Measurements from ENCODE around the gene HS3ST1.

Gene HS3ST1

DNA sequence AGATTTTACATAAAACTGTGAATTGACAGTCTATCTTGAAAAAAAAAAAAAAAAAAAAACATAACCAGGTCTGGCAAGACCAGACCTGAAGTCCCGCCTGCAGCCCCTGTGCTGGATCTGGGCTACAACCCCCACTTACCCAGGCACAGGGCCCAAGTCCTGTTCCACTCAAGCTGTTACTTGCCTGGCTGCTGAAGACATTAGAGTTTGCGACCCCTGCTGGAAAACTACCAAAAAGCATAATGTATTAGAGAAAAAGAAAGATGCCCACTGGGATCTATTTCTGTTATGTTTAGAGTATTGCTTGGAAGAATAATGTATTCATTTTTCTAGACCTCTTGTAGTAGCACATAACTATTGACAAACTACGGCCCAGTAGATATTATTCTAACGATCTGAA is 4.7 kb downstream of the HS3ST1 start:
- H3K36me3 ChIP-seq, result no peaks in the 10 kb centered on the region
- peaks cover 35% of the 10 kb centered on the region for H3K27me3 ChIP-seq
- no peak overlapping the region for H3K27ac ChIP-seq
- TF ChIP-seq, protein P1, sequence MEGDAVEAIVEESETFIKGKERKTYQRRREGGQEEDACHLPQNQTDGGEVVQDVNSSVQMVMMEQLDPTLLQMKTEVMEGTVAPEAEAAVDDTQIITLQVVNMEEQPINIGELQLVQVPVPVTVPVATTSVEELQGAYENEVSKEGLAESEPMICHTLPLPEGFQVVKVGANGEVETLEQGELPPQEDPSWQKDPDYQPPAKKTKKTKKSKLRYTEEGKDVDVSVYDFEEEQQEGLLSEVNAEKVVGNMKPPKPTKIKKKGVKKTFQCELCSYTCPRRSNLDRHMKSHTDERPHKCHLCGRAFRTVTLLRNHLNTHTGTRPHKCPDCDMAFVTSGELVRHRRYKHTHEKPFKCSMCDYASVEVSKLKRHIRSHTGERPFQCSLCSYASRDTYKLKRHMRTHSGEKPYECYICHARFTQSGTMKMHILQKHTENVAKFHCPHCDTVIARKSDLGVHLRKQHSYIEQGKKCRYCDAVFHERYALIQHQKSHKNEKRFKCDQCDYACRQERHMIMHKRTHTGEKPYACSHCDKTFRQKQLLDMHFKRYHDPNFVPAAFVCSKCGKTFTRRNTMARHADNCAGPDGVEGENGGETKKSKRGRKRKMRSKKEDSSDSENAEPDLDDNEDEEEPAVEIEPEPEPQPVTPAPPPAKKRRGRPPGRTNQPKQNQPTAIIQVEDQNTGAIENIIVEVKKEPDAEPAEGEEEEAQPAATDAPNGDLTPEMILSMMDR (IDR thresholded peaks at IDR 0.05), result no peak
- no peaks in the 10 kb centered on the region for H3K9me3 ChIP-seq
- no peak overlapping the region for H3K4me3 ChIP-seq (ENCODE audit: low read depth in 1 of 2, low read length in 1 of 2)
- H3K4me1 ChIP-seq (ENCODE audit: control insufficient read depth in 1 of 2, insufficient read depth in 1 of 2, low read depth in 1 of 2, low read length in 1 of 2), result peaks cover 3 to 9% of the 10 kb centered on the region in 2 experiments

DNA sequence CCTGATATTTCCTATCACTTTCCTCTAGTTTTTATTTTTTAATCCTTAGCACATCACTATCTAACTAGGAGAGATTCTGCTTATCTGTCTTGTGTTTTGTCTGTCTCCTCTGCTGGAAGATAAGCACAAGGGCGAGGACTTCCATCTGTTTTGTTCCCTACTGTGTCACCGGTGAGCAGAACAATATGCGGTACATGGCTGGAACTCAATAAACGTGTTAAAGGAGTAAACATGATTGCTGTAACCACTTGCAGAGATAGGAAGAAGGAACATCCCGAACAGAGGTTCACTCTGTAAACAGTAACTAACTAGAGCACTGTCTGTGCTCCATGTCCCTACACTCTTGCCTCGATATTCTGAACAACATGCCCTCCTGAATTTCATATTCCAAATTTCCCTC is 5.2 kb downstream of the HS3ST1 start:
- peaks cover 29% of the 10 kb centered on the region for H3K27me3 ChIP-seq
- no peak overlapping the region for H3K4me3 ChIP-seq (ENCODE audit: low read depth in 1 of 2, low read length in 1 of 2)
- H3K9me3 ChIP-seq, result no peaks in the 10 kb centered on the region
- no peaks in the 10 kb centered on the region for H3K36me3 ChIP-seq
- peaks cover 0 to 3% of the 10 kb centered on the region in 2 experiments for H3K4me1 ChIP-seq (ENCODE audit: control insufficient read depth in 1 of 2, insufficient read depth in 1 of 2, low read depth in 1 of 2, low read length in 1 of 2)
- no peak overlapping the region for H3K27ac ChIP-seq
- TF ChIP-seq, protein P1 (IDR thresholded peaks at IDR 0.05), result no peak

DNA sequence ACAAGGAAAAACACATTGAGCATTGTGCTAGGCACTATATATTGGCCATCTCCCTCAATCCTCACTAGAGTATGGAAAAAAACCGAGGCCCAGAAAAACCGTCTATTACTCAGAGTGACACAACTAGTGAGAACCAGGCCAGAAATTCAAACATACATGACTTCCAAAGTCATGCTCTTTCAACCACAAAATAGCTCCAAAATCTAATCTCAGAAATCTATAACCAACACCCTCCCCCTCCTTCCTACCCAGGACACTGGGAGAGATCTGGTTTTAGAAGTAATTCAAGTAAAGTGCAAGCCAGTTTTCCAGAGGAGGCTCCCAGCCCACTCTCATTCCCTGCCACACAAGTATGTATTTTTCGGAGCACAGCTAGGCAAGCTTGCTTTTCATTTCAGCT is 7.6 kb downstream of the HS3ST1 start:
- H3K27me3 ChIP-seq, result peaks cover 6% of the 10 kb centered on the region
- H3K4me1 ChIP-seq (ENCODE audit: control insufficient read depth in 1 of 2, insufficient read depth in 1 of 2, low read depth in 1 of 2, low read length in 1 of 2), result no peaks in the 10 kb centered on the region
- H3K4me3 ChIP-seq (ENCODE audit: low read depth in 1 of 2, low read length in 1 of 2), result no peak overlapping the region
- TF ChIP-seq, protein P1 (IDR thresholded peaks at IDR 0.05), result no peak
- no peak overlapping the region for H3K27ac ChIP-seq
- H3K36me3 ChIP-seq, result no peaks in the 10 kb centered on the region
- H3K9me3 ChIP-seq, result no peaks in the 10 kb centered on the region

DNA sequence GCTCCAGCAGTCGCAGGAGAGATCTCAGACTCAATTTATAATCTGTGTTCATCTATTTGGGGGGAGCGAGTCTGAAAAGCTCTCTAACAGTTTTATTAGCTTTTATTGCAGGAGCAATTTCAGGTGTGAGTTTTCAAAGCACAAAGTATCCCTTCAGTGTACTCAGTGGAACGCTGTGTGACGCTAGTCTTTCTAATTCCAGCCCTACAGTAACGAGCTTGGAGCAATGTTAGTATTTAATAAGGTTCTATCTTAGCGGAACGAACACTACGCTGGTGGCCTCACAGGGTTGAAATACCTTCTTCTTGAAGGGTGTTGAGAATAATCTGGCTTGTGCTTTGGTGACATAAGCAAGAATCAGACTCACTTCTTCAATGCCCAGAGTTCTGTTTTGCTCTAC is 8.4 kb downstream of the HS3ST1 start:
- H3K4me3 ChIP-seq (ENCODE audit: low read depth in 1 of 2, low read length in 1 of 2), result no peak overlapping the region
- no peaks in the 10 kb centered on the region for H3K27me3 ChIP-seq
- TF ChIP-seq, protein P1 (IDR thresholded peaks at IDR 0.05), result no peak

DNA sequence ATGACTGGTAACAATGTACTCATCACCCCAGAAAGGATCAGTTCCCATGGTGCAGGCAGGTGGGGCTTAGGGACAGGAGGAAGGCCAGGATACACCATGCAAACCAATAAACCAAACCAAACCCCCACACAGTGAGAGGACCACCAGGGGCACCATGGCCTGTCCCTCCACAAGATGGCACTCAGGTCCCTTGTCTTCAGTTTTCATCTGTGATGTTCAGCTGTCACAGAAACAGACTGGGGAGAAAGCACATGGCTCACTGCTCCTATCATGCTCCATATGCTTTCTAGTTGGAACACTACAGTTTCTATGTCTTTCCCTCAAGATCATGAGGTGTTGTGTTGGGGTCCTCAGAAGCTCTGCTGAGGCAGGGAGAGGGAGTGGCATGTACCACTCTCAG is 10.1 kb downstream of the HS3ST1 start:
- TF ChIP-seq, protein P1 (IDR thresholded peaks at IDR 0.05), result no peak
- Histone ChIP-seq H3K4me1 (ENCODE audit: control insufficient read depth in 1 of 2, insufficient read depth in 1 of 2, low read depth in 1 of 2, low read length in 1 of 2) (no peaks in the 10 kb centered on the region), H3K9me3 (no peaks in the 10 kb centered on the region), H3K4me3 (ENCODE audit: low read depth in 1 of 2, low read length in 1 of 2) (no peak overlapping the region), H3K27ac (no peak overlapping the region), H3K36me3 (no peaks in the 10 kb centered on the region), H3K27me3 (no peaks in the 10 kb centered on the region)

More for the DNA sequence above, 8.4 kb downstream of the HS3ST1 start:
- no peaks in the 10 kb centered on the region for H3K9me3 ChIP-seq
- no peaks in the 10 kb centered on the region for H3K4me1 ChIP-seq (ENCODE audit: control insufficient read depth in 1 of 2, insufficient read depth in 1 of 2, low read depth in 1 of 2, low read length in 1 of 2)
- no peak overlapping the region for H3K27ac ChIP-seq
- no peaks in the 10 kb centered on the region for H3K36me3 ChIP-seq

DNA sequence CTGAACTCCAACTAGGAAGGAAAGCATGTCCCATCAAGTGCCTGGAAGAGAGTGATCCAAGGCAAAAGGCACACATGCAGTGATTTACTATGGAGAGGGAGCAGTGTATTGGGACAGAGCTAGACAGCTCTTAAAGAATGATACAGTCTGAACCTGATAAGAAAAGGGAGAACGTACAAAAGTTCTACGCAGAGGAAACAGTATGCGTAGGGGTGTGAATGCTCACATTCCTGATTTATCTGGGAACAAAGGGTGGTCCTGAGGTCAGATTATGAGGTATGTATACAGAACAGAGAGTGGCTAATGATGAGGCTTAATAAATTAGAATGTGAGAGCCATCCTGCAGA is 12.0 kb downstream of the HS3ST1 start:
- H3K4me1 ChIP-seq (ENCODE audit: control insufficient read depth in 1 of 2, insufficient read depth in 1 of 2, low read depth in 1 of 2, low read length in 1 of 2), result no peaks in the 10 kb centered on the region
- no peaks in the 10 kb centered on the region for H3K27me3 ChIP-seq
- H3K9me3 ChIP-seq, result no peaks in the 10 kb centered on the region
- no peak overlapping the region for H3K4me3 ChIP-seq (ENCODE audit: low read depth in 1 of 2, low read length in 1 of 2)
- no peaks in the 10 kb centered on the region for H3K36me3 ChIP-seq
- H3K27ac ChIP-seq, result no peak overlapping the region
- TF ChIP-seq, protein P1 (IDR thresholded peaks at IDR 0.05), result no peak

Data from neutrophil (primary cell).